Naive thymus-derived CD8-positive, alpha-beta T cell (primary cell): ENCODE data around the gene ZNF646. TPM values are rescaled to one million over a fixed set of nuclear protein-coding genes. Genes with fewer than 3 reads are reported as not detected.

Source experiments
- ATAC-seq, 2 donors: fragments of 150-1000 bp; cut with Tn5 transposase in 1 of 2; sonication (Bioruptor Pico), chemical (Tn5 transposase) in 1 of 2; 1 replicate in 1 of 2; 2 replicates in 1 of 2; pipeline ENCODE4 v1.10.0; 2021; ENCODE audit warnings: mild to moderate bottlenecking in 2 of 2, moderate library complexity in 2 of 2
- POLR2A ChIA-PET: fragments of 350-600 bp; sonication (Branson Sonifier 250); formaldehyde crosslinking; loops from one replicate; lab custom pipeline; 2021; ENCODE audit warnings: antibody characterized with exemption; lab: Charles Lee
- DNase-seq, 10 donors: peaks; one replicate each; pipeline versions ENCODE4 v3.0.0 to v3.0.0-alpha.2; 2020 to 2022
- H3K27ac Mint-ChIP-seq, 10 donors: one replicate each; pipeline ENCODE4 v1.8.0; 2020 to 2022; ENCODE audit warnings: mild to moderate bottlenecking in 10 of 10, mixed read lengths in 10 of 10, moderate library complexity in 4 of 10, inconsistent platforms in 1 of 10
- H3K27me3 Mint-ChIP-seq, 5 donors: one replicate each; pipeline ENCODE4 v1.8.0; 2021 to 2022; ENCODE audit warnings: mixed read lengths in 5 of 5
- H3K36me3 Mint-ChIP-seq, 3 donors: one replicate each; pipeline ENCODE4 v1.8.0; 2020 to 2022; ENCODE audit warnings: mixed read lengths in 3 of 3, mild to moderate bottlenecking in 2 of 3, inconsistent platforms in 1 of 3
- H3K4me1 Mint-ChIP-seq, 4 donors: one replicate each; pipeline ENCODE4 v1.8.0; 2021 to 2022; ENCODE audit warnings: mixed read lengths in 4 of 4
- H3K4me3 Mint-ChIP-seq, 10 donors: one replicate each; pipeline ENCODE4 v1.8.0; 2020 to 2022; ENCODE audit warnings: mild to moderate bottlenecking in 10 of 10, mixed read lengths in 10 of 10, moderate library complexity in 6 of 10, inconsistent platforms in 1 of 10
- H3K9me3 Mint-ChIP-seq, 9 donors: one replicate each; pipeline ENCODE4 v1.8.0; 2020 to 2022; ENCODE audit warnings: mixed read lengths in 9 of 9, mild to moderate bottlenecking in 3 of 9, inconsistent platforms in 1 of 9, moderate library complexity in 1 of 9
- polyA plus RNA-seq, 3 donors: library from polyadenylated mRNA; unstranded; fragments of 300-500 nt; fragmentation: Illumina TruSeq; gene quantifications; one replicate each; pipeline ENCODE4 v1.2.3, GENCODE V29; 2021
- total RNA-seq, 8 experiments: library from RNA in 2 of 8; stranded (reverse) in 2 of 8; gene quantifications; one replicate each; pipeline ENCODE4 v1.2.3 and lab custom pipeline; 2021 to 2026

The ZNF646 gene
- total and polyA plus RNA-seq, 5 experiments from 2014 or later, result 2.8 to 35.7 (median 9.1) TPM

DNA sequence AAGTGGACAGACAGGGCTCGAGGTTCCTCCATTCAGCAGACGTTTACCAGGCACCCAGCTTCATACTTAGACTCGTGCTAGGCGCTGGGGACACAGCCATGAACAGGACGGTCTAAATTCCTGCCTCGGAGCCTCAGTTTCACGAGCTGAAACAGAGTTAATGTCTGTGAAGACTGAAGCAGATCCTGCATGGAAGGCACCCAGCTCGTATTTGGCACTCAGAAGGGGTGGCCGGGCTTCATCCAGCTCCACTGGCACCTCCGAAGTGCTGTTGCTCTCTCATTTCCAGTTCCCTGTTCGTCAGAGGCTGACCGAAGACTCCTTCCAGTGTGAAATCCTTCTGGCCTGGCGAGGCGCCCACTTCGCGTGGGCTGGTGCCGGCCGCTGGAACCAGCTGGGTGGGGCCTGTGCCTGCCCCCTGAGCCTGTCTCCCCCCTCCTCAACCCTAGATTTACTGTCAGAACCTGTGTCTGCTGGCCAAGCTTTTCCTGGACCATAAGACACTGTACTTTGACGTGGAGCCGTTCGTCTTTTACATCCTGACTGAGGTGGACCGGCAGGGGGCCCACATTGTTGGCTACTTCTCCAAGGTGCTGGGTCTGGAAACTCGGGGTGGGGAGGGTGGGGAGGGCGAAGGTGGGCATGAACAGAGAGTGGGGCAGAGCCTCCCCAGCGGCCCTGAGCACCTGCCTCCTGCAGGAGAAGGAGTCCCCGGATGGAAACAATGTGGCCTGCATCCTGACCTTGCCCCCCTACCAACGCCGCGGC, 55.5 kb downstream of the ZNF646 start:
- Mint-ChIP-seq H3K4me1 (peaks cover 0 to 9% (median 5%) of the 10 kb centered on the region in 4 donors), H3K9me3 (no peaks in the 10 kb centered on the region), H3K27me3 (no peaks in the 10 kb centered on the region), H3K4me3 (no peak overlapping the region), H3K36me3 (peaks cover 0 to 60% (median 2%) of the 10 kb centered on the region in 3 donors), H3K27ac (peak overlapping the region in 1 of 10 donors; percentile 63)
- POLR2A ChIA-PET, result interaction anchor here (1.0 to 1.4 kb wide), 4 partner anchors 12 to 50 kb away, joined by 3 to 5 read pairs (median 4); partner anchors contain the start of genes FUS and KAT8
- no peak for ATAC-seq
- no peak for DNase-seq

- POLR2A ChIA-PET, result interaction anchor here (1.0 kb wide), 1 partner anchor 12 kb away, joined by 4 read pairs; no protein-coding TSS in a partner anchor
- DNase-seq (no peak), ATAC-seq (no peak)
- Mint-ChIP-seq H3K36me3 (peaks cover 0 to 57% (median 2%) of the 10 kb centered on the region in 3 donors), H3K27me3 (no peaks in the 10 kb centered on the region), H3K4me1 (peaks cover 0 to 9% (median 5%) of the 10 kb centered on the region in 4 donors), H3K9me3 (no peaks in the 10 kb centered on the region), H3K4me3 (no peak overlapping the region), H3K27ac (peak overlapping the region in 1 of 10 donors; percentile 3)
Observed at GRCh38 chr16:31130336-31130891, 56.2 kb downstream of the ZNF646 start.

DNA sequence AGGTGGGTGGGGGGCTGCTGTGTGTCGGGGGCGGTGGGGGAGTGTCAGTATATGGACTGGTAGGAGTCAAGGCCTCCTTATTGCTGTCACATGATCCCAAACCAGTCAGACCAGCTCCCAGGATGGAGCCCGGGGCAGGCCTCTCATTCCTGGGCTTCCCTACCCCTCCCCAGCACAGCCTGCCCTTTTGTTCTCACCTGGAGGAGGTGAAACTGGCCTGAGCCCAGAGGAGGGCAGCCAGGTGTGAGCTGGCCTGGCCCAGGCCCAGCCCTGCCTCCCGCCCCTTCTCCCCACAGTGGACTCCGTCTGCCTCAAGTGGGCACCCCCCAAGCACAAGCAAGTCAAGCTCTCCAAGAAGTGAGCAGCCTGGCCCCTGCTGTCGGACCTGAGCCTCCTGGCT, 56.7 kb downstream of the ZNF646 start:
- ATAC-seq (no peak), DNase-seq (no peak)
- Mint-ChIP-seq H3K27me3 (no peaks in the 10 kb centered on the region), H3K36me3 (peaks cover 0 to 54% (median 2%) of the 10 kb centered on the region in 3 donors), H3K27ac (no peak overlapping the region), H3K9me3 (no peaks in the 10 kb centered on the region), H3K4me1 (peaks cover 0 to 7% (median 6%) of the 10 kb centered on the region in 4 donors), H3K4me3 (no peak overlapping the region)
- POLR2A ChIA-PET, result interaction anchor here (0.5 to 1.5 kb wide), 3 partner anchors 12 to 43 kb away, joined by 3 to 6 read pairs (median 4); no protein-coding TSS in a partner anchor

DNA sequence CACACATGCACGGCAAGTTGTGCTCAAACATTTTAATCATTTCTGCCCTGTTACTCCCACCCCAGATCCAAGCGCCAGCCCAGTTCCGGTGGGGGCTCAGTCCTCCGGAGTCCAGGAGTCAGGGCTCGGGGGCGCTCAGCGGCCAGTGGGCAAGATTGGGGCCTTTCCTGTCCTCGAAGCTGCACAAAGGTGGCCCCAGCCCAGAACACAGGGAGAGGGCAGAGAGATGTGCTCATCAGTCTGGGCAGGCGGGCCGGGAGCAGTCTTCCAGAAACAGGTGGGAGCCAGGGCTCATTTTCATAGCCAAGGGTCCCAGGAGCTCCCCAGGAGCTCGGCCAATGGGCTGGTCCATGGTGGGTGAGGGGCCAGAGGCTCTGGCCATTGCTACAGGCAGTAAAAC, 57.2 kb downstream of the ZNF646 start:
- Mint-ChIP-seq H3K27me3 (no peaks in the 10 kb centered on the region), H3K4me3 (no peak overlapping the region), H3K9me3 (no peaks in the 10 kb centered on the region), H3K27ac (peak overlapping the region in 2 of 10 donors; percentile 15 to 44), H3K4me1 (peaks cover 0 to 5% (median 3%) of the 10 kb centered on the region in 4 donors), H3K36me3 (peaks cover 0 to 48% (median 2%) of the 10 kb centered on the region in 3 donors)
- POLR2A ChIA-PET, result interaction anchor here (0.5 to 1.5 kb wide), 2 partner anchors 11 to 43 kb away, joined by 3 to 6 read pairs; no protein-coding TSS in a partner anchor
- DNase-seq (no peak), ATAC-seq (no peak)

- H3K27ac Mint-ChIP-seq, result peak overlapping the region in 1 of 10 donors; percentile 44
- DNase-seq (no peak), ATAC-seq (peak in 1 of 2 donors; percentile 18)
- H3K9me3 Mint-ChIP-seq, result no peaks in the 10 kb centered on the region
- POLR2A ChIA-PET, result interaction anchor here (1.5 kb wide), 1 partner anchor 11 kb away, joined by 6 read pairs; no protein-coding TSS in a partner anchor
- H3K4me3 Mint-ChIP-seq, result no peak overlapping the region
- no peaks in the 10 kb centered on the region for H3K27me3 Mint-ChIP-seq
- peaks cover 0 to 48% (median 2%) of the 10 kb centered on the region in 3 donors for H3K36me3 Mint-ChIP-seq
- peaks cover 0 to 5% (median 3%) of the 10 kb centered on the region in 4 donors for H3K4me1 Mint-ChIP-seq
Observed at GRCh38 chr16:31131841-31132271, 57.6 kb downstream of the ZNF646 start.

- H3K4me3 Mint-ChIP-seq, result no peak overlapping the region
- H3K9me3 Mint-ChIP-seq, result no peaks in the 10 kb centered on the region
- H3K4me1 Mint-ChIP-seq, result peaks cover 0 to 5% (median 3%) of the 10 kb centered on the region in 4 donors
- H3K27me3 Mint-ChIP-seq, result no peaks in the 10 kb centered on the region
- POLR2A ChIA-PET, result interaction anchor here (0.9 to 1.5 kb wide), 2 partner anchors 10 to 15 kb away, joined by 3 to 6 read pairs; partner anchors contain the start of gene KAT8
- DNase-seq, result no peak
- ATAC-seq, result peak; percentile 14 to 18
- H3K36me3 Mint-ChIP-seq, result peaks cover 0 to 45% (median 2%) of the 10 kb centered on the region in 3 donors
- H3K27ac Mint-ChIP-seq, result peak overlapping the region in 4 of 10 donors; percentile 25 to 84 (median 36)
Observed at GRCh38 chr16:31132303-31132979, 58.2 kb downstream of the ZNF646 start.

DNA sequence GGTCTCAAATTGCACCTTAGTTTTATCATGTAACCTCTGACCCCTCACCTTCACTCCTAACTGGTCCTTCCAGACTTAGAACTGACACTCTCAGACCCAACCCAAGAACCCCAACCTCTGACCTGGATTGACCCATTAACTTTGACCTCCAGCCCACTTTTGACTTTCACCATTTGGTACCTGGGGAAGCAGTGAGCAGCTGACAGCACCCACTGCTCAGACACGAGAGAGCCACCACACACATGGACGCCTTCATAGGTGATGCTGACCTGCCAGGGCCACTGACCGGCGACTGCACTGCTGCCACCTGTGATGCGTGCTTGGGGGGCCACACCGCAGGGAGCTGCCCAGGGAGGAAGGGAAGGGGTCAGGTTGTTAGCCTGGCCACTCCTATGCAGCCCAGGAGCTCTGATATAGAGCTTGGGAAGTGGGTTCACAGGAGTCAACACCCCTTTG, 58.9 kb downstream of the ZNF646 start:
- DNase-seq (no peak), ATAC-seq (no peak)
- Mint-ChIP-seq H3K9me3 (no peaks in the 10 kb centered on the region), H3K27ac (peak overlapping the region in 5 of 10 donors; percentile 25 to 84 (median 46)), H3K4me1 (peaks cover 0 to 5% (median 1%) of the 10 kb centered on the region in 4 donors), H3K36me3 (peaks cover 0 to 38% (median 2%) of the 10 kb centered on the region in 3 donors), H3K27me3 (no peaks in the 10 kb centered on the region), H3K4me3 (no peak overlapping the region)
- POLR2A ChIA-PET, result interaction anchor here (0.9 kb wide), 1 partner anchor 15 kb away, joined by 3 read pairs; the partner anchor contains the start of gene KAT8

Other genes starting within 250 kb of the ZNF646 start
- gene BCL7C, start 180.3 kb upstream of the ZNF646 start, total RNA-seq, result 10 to 100 TPM; 24.2 to 24.6 TPM
- 10 to 100 TPM; 33.9 to 38.8 (median 34.7) TPM for gene BCL7C, start 180.3 kb upstream of the ZNF646 start, polyA plus RNA-seq
- gene CTF1, start 177.8 kb upstream of the ZNF646 start, total RNA-seq, result 1 to 10 TPM; 1.0 to 1.3 TPM
- gene CTF1, start 177.8 kb upstream of the ZNF646 start, polyA plus RNA-seq, result under 1 TPM in 1 of 3 donors, not detected in 2; 0.14 TPM
- 10 to 100 TPM; 13.1 to 16.8 TPM for gene FBXL19, start 150.8 kb upstream of the ZNF646 start, total RNA-seq
- under 1 TPM; 0.06 to 0.29 (median 0.16) TPM for gene FBXL19, start 150.8 kb upstream of the ZNF646 start, polyA plus RNA-seq
- gene ORAI3, start 125.4 kb upstream of the ZNF646 start, total RNA-seq, result 10 to 100 TPM; 18.6 to 20.8 TPM
- gene ORAI3, start 125.4 kb upstream of the ZNF646 start, polyA plus RNA-seq, result 10 to 100 TPM; 15.2 to 16.0 (median 15.5) TPM
- 10 to 100 TPM; 39.5 to 44.3 TPM for gene SETD1A, start 116.7 kb upstream of the ZNF646 start, total RNA-seq
- 1 to 10 TPM in 1 of 3 donors, under 1 TPM in 2; 0.35 to 2.0 (median 0.77) TPM for gene SETD1A, start 116.7 kb upstream of the ZNF646 start, polyA plus RNA-seq
- 1 to 10 TPM; 1.2 to 1.9 TPM for gene HSD3B7, start 89.2 kb upstream of the ZNF646 start, total RNA-seq
- under 1 TPM in 2 of 3 donors, not detected in 1; 0.07 to 0.08 TPM for gene HSD3B7, start 89.2 kb upstream of the ZNF646 start, polyA plus RNA-seq
- 1 to 10 TPM; 2.9 to 3.9 TPM for gene STX1B, start 63.8 kb upstream of the ZNF646 start, total RNA-seq
- under 1 TPM in 2 of 3 donors, not detected in 1; 0.07 to 0.49 TPM for gene STX1B, start 63.8 kb upstream of the ZNF646 start, polyA plus RNA-seq
- gene STX4, start 40.9 kb upstream of the ZNF646 start, total RNA-seq, result 100 to 1,000 TPM in 1 of 2 experiments, 10 to 100 TPM in 1; 97.9 to 100 TPM
- 10 to 100 TPM; 23.2 to 31.3 (median 23.7) TPM for gene STX4, start 40.9 kb upstream of the ZNF646 start, polyA plus RNA-seq
- gene ZNF668, start 182 bp upstream of the ZNF646 start, total RNA-seq, result 10 to 100 TPM; 11.7 to 13.7 TPM
- 1 to 10 TPM; 4.2 to 9.1 (median 7.5) TPM for gene ZNF668, start 182 bp upstream of the ZNF646 start, polyA plus RNA-seq
- 10 to 100 TPM; 11.1 to 11.4 TPM for gene PRSS53, start 14.5 kb downstream of the ZNF646 start, total RNA-seq
- under 1 TPM; 0.49 to 0.54 (median 0.51) TPM for gene PRSS53, start 14.5 kb downstream of the ZNF646 start, polyA plus RNA-seq
- gene VKORC1, start 20.4 kb downstream of the ZNF646 start, total RNA-seq, result 10 to 100 TPM; 42.0 to 47.8 TPM
- gene VKORC1, start 20.4 kb downstream of the ZNF646 start, polyA plus RNA-seq, result 100 to 1,000 TPM in 1 of 3 donors, 10 to 100 TPM in 2; 98.2 to 109 (median 99.1) TPM
- gene BCKDK, start 34.0 kb downstream of the ZNF646 start, total RNA-seq, result 10 to 100 TPM; 17.1 to 19.7 TPM
- gene BCKDK, start 34.0 kb downstream of the ZNF646 start, polyA plus RNA-seq, result 10 to 100 TPM; 20.8 to 30.8 (median 23.4) TPM
- 100 to 1,000 TPM; 118 to 123 TPM for gene KAT8, start 43.2 kb downstream of the ZNF646 start, total RNA-seq
- gene KAT8, start 43.2 kb downstream of the ZNF646 start, polyA plus RNA-seq, result 10 to 100 TPM; 58.0 to 90.5 (median 67.4) TPM
- gene PRSS8, start 61.3 kb downstream of the ZNF646 start, total RNA-seq, result not detected
- gene PRSS8, start 61.3 kb downstream of the ZNF646 start, polyA plus RNA-seq, result not detected
- under 1 TPM; 0.63 to 0.83 TPM for gene PRSS36, start 75.6 kb downstream of the ZNF646 start, total RNA-seq
- gene PRSS36, start 75.6 kb downstream of the ZNF646 start, polyA plus RNA-seq, result 1 to 10 TPM in 2 of 3 donors, under 1 TPM in 1; 0.79 to 3.5 (median 1.4) TPM
- gene FUS, start 105.7 kb downstream of the ZNF646 start, total RNA-seq, result 100 to 1,000 TPM; 607 to 637 TPM
- 100 to 1,000 TPM; 118 to 163 (median 149) TPM for gene FUS, start 105.7 kb downstream of the ZNF646 start, polyA plus RNA-seq
- 10 to 100 TPM; 22.0 to 22.2 TPM for gene PYCARD, start 128.3 kb downstream of the ZNF646 start, total RNA-seq
- gene PYCARD, start 128.3 kb downstream of the ZNF646 start, polyA plus RNA-seq, result 10 to 100 TPM; 39.3 to 65.2 (median 39.7) TPM
- gene TRIM72, start 139.7 kb downstream of the ZNF646 start, total RNA-seq, result not detected
- not detected for gene TRIM72, start 139.7 kb downstream of the ZNF646 start, polyA plus RNA-seq
- gene PYDC1, start 142.7 kb downstream of the ZNF646 start, total RNA-seq, result not detected
- gene PYDC1, start 142.7 kb downstream of the ZNF646 start, polyA plus RNA-seq, result not detected
- 1 to 10 TPM; 1.5 to 1.8 TPM for gene ITGAM, start 185.6 kb downstream of the ZNF646 start, total RNA-seq
- 1 to 10 TPM in 1 of 3 donors, under 1 TPM in 2; 0.21 to 6.5 (median 0.77) TPM for gene ITGAM, start 185.6 kb downstream of the ZNF646 start, polyA plus RNA-seq